Adrenal gland (tissue), 5 donors: ENCODE measurements around the gene AGPAT3.
A peak's percentile ranks its signal among the peaks of the same experiment; 100 is the strongest.

Experiments used
- POLR2A ChIP-seq, 2 donors: fragments of 450-650 bp; IDR thresholded peaks; one replicate each; pipeline ENCODE4 v1.6.1; 2017; ENCODE audit warnings: antibody characterized with exemption in 2 of 2, mild to moderate bottlenecking in 2 of 2, moderate library complexity in 1 of 2
- TF ChIP-seq, protein P1 (sequence below), 6 experiments: fragments of 450-650 bp in 4 of 6; fragments of 200-600 bp in 2 of 6; sonication (generic) in 1 of 6; IDR thresholded peaks; 1 replicate in 5 of 6; 2 replicates in 1 of 6; pipeline versions ENCODE4 v1.5.1 to v1.8.0; 2016 to 2021; ENCODE audit warnings: antibody characterized with exemption in 6 of 6, mild to moderate bottlenecking in 2 of 6, moderate library complexity in 1 of 6
- donor health status: DM: no; HTN: no; CAD: no.

GRCh38 chr21:43903451-43904091 is 38.5 kb downstream of the AGPAT3 start:
- TF ChIP-seq, protein P1, sequence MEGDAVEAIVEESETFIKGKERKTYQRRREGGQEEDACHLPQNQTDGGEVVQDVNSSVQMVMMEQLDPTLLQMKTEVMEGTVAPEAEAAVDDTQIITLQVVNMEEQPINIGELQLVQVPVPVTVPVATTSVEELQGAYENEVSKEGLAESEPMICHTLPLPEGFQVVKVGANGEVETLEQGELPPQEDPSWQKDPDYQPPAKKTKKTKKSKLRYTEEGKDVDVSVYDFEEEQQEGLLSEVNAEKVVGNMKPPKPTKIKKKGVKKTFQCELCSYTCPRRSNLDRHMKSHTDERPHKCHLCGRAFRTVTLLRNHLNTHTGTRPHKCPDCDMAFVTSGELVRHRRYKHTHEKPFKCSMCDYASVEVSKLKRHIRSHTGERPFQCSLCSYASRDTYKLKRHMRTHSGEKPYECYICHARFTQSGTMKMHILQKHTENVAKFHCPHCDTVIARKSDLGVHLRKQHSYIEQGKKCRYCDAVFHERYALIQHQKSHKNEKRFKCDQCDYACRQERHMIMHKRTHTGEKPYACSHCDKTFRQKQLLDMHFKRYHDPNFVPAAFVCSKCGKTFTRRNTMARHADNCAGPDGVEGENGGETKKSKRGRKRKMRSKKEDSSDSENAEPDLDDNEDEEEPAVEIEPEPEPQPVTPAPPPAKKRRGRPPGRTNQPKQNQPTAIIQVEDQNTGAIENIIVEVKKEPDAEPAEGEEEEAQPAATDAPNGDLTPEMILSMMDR (IDR thresholded peaks at IDR 0.05) = no peak
- TF ChIP-seq POLR2A (IDR thresholded peaks at IDR 0.05) = peak in 1 of 2 donors; percentile 33
